ENCODE data around the gene SHISA6.
"Not testable (repeated sequence)": the region's sequence is repeated elsewhere in the genome, so short reads cannot be mapped to it uniquely, and the experiment has no call there.

Gene SHISA6

DNA sequence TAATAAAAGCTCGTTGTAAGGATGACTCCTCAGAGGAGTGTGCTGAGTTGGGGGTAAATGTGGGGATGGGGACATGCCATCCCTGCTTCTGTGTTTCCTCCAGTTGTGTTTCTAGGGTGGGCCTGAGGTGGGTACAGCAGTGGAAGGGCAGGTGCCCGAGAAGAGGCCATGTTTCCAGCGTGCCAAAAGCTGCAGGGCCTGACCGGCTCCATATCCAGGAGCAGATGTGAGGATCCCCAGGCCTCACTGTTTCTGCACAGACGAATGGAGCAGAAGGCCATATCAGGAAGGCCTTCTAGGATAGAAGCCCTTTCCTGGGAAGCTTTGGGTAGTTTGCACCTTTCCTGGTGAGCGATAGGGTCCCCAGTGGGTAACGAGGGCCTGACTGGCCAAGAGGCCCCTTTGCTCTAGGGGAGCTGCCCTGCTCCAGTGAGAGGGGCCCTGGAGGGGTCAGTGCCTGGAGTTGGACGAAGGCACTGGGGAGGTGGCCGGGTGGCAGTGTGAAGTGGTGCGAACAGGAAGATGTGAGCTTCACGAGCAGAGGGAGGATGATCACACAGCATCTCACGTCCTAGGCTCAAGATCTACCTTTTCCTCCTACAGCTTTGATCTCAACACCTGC, 62.9 kb downstream of the SHISA6 start:
- DNase-seq, result no peak

DNA sequence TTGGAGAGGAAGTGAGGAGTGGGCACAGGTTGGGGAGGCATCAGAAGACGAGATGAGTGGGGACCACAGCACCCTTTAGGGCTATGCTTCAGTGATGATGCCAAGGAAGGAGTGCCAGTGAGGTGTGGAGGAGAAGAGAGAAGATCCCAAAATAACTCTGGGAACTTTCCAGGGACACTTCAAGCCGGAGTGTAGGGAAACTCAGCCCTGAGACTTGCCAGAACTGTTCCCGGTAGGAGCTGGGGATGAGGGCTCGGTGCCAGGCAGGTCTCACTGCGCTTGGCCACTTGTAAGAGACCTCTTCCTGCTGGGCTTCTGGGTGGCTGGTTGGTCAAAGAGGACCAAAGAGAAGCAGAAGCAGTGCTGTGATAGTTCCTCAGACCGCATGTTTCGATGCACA, 63.6 kb downstream of the SHISA6 start:
- DNase-seq, result no peak

DNA sequence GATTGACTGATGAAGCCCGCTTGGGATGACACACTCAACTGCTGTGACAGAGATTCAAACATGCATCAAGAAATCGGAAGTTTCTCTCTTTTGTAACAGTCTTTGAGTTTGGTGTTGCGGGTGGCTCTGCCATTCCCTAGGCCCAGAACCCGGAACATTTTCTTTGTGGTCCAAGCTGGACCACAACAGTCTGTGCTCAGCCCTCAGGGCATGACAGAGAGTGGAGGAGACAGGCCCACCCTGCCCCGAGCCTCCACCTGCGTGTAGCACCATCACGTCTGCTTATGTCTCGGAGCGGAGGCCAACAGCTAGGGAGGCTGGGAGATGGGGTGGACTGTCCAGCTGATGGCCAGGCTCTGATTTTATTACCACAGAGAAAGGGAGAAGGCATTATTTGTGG, 64.5 kb downstream of the SHISA6 start:
- DNase-seq, result no peak

DNA sequence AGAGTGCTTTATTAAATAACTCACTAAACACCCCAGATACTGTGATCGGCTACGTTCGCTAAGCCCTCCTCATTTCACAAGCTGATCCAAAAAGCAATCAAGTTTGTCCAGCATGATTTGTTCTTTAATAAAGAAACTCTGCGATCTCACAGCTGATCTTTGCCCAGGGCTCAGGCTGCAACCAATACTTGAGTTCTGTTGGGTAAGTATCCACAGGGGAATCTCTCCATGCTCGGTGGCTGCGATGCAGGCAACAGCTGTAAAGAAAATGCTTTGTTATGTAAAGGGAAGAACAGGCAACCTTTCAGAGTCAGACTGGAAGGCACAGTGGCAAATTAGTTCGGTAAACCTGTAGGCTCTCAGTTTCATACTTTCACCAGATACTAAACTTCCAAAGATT, 67.5 kb downstream of the SHISA6 start:
- no peak for DNase-seq

DNA sequence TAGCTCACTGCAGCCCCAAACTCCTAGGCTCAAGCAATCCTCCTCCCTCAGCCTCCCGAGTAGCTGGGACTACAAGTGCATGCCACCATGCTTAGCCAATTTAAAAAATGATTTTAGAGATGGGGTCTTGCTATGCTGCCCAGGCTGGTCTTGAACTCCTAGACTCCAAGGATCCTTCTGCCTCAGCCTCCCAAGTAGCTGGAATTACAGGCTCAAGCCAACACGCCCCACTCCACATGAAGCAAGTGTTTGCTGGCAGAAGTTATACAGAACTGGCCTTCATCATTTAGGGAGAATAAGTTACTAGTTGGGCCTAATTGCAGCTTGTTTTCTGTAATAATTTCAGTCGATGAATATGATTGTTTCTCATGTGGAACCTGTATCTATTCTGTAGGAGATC, 68.0 kb downstream of the SHISA6 start:
- no peak for DNase-seq

DNA sequence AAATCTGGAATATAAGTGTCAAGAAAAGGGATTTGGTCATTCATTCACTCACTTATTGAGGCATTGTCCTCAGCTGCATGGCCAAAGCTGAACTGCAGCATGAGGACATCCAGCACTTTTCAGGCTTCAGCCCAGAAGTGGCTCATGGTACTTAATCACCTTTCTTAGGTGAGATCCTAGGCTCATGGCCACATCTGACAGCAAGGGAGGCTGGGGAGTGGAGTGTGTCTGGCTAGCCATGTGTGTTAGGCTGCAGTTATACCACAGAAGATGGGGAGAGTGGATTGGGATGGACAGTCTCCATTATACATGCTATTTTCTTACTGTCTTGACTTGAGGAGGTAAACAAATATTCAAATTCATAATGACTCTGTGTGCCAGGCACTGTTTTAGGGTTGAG, 68.8 kb downstream of the SHISA6 start:
- DNase-seq, result no peak

DNA sequence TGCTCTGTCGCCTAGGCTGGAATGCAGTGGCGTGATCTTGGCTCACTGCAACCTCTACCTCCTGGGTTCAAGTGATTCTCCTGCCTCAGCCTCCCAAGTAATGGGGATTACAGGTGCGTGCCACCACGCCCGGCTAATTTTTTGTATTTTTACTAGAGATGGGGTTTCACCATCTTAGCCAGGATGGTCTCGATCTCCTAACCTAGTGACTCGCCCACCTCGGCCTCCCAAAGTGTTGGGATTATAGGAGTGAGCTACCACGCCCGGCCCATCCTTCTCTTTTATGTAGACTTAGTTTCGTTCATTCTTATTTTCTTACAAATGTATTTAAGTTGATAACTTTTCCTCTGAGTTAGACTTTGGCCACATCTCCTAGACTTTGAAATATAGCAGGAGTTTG, 75.4 kb downstream of the SHISA6 start:
- not testable (repeated sequence) for DNase-seq

DNA sequence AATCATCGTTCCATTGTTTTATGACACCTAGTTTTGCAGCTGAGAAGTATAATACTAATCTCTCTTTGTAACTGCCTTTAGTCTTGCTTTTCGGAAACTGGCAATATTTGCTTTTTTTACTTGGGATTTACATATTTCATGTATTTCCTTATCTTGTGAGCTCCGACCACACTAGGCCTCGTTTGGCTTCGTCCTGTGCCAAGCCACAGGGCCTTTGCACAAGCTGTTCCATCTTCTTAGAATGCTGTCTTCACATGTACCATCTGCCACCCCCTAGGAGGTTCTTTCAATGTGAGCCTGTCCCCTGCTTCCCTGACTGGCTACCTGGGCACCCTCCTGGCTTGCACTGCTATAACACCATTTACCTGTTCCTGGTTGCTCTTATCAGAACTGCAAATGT, 77.2 kb downstream of the SHISA6 start:
- no peak for DNase-seq

DNA sequence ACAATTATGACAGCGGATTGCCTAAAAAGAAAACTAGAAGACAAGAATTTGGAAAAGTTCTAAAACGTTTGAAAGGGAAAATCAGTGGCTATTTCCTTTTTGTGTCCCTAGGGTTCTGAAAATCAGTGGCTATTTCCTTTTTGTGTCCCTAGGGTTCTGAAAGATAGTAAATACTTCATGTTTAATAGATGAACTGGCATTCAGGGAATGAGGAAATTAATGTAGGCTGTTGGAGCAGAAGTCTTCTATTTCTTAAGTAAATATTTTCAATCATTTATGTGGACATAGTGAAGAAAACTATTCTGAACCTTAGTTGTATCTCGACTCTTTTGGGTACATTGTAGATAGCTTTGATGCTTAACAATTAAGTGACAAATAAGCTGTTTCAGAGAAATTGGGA, 78.9 kb downstream of the SHISA6 start:
- DNase-seq, result no peak

DNA sequence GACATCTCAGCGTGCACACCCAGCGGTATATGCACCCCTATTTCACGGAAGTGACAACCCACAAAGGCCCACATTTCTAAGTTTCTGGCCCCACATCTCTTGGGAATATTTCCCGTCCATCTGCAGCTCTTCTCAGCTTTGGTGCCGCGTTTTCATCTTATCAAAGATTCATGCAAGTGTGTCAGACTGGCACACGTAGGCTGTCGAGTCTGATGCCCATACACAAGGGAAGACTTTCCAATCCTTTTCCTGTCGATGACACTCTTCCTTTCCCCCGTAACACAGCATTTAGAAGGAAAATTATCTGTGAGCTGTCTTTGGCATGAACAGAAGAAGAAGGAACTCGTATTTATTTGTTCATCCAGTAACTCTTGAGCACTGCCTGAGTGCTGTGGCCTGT, 83.0 kb downstream of the SHISA6 start:
- no peak for DNase-seq

DNA sequence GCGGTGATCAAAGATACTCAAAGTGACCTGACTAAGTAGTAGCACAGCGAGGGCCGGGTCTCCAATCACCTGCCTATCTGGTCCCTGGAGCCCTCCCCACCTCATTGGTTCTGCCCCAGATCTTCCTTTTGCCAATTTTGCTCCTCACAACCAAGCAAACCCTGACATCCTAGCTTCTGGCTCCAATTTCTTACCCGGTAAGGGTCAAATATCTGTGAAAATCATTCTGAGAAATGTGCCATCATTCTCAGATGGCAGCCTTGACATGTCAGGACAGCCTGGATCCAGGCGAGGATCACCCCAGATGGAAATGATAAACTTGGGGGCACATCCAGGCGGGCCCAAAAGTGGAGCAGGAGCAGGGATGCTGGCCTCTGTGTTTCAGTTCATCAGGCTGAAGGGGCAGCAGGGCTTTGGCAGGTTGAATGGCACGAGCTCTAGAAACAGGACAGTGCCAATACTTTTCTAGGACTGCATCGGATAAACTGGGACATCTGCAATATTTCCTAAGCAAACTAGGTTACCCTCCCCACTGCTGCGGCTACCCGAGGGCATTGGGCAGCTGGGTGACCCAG, 83.9 kb downstream of the SHISA6 start:
- DNase-seq, result no peak

DNA sequence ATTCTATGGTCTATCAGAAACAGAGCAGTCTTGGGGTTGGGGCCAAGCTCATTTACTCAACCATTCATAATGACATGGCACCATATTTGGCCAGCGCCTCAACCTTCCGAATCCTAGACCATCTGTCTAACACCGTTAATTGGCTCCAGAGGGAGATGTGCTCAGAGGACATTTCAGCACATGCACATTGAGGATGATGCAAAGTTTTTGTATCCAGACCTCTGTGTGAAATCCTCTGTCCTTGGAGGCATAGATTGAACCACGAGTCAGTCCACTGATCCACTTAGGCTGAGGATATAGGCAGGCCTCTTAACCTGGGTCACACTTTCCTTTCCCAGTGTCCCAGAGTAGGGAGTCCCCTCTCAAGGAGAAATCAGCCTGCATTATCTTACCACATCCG, 85.5 kb downstream of the SHISA6 start:
- DNase-seq, result no peak

DNA sequence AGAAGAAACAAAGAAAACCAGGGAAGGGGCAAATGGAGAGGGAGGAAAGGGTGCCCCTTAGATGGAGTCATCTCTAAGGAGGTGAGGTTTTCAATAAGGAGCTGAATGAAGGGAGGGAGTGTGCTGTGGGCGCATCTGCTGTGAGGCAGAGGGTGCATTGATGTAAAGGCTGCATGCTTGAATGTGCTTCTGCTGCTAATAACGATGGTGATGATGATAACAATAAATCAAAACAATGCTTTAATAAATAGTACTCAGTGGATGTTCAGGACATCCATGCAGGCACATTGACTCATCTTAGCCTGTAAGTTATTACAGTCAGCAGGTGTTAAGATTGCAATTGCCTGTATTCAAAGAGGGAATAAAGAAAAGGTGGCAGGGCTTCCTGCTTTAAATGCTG, 87.8 kb downstream of the SHISA6 start:
- DNase-seq, result no peak

DNA sequence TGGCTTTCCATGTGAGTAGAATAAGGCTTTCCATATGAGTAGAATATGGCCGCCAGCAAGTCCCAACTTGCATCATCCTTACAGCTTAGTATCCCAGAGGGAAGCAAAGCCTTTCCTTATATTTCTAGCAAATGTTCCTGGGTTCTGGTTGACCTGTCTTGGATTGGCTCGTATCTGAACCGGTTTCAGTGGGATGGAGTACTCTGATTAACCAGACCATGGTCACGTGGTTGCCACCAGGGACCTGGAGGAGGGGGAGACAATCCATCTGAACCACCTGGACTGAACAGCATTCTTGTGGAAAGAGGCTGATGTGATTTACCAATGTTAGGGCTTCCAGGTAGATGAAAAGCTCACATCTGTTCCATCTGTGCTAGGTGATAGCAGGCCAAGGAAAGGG, 89.0 kb downstream of the SHISA6 start:
- DNase-seq, result no peak

DNA sequence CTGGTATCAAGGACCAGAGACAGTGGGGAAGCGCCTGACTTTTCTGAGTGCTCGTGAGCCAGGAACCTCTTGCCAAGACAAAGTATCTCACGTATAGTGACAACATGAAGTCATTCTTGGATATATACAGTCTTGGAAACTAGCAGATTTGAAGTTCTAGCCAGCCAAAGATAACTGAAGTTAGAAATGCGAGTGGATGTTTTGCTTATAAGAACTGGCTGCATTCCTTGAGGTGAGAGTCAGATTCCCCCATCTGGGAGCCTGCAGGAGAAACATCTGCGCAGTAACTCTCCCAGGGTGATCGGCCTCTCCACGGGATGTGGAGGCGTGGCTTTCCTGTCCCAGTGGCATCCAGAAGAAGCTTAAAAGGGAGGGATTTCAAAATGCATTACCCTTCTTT, 89.8 kb downstream of the SHISA6 start:
- DNase-seq, result no peak

DNA sequence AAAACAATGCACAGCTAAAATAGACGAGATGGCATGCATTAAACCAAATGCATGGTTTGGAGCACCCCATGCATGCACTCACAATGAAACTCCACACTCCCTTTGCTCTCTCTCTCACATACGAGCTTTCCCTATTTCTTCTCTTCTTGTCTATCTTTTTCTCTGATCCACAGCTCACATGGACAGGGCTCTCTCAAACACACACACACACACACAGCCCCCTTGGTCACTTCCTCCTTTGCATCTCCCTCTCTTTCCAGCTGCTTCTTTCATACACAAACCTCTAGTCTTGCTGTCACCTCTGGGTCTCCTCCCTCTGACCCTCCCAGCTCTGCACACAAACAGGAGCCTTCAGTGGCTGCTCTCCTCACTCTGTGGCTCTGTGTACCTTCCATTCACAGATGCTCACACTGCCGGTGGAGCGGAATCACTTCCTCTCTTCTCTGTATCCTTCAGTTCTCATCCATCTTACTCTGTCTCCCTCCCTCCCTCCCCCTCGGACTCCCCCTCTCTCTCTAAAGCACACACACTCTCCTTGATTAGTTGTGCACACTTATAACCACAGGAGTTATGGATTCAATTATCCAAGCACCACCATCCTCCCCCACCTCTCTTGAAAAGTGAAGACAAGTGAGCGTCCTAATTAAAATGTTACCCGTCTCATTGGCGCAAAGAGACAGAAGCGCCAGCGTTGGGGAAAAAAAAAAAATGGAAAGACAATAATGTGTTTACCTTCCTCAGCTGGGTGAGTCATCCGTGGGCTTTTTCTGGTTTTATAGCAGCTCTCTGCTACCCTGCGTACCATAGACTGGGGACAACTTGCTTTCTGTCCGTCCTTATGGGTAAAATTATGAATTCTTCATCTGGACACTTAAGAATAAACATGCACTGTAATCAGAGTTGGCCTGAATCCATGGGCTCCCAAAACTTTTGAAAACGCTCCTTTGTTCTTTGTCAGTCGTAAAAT, 90.8 kb downstream of the SHISA6 start:
- DNase-seq, result no peak

DNA sequence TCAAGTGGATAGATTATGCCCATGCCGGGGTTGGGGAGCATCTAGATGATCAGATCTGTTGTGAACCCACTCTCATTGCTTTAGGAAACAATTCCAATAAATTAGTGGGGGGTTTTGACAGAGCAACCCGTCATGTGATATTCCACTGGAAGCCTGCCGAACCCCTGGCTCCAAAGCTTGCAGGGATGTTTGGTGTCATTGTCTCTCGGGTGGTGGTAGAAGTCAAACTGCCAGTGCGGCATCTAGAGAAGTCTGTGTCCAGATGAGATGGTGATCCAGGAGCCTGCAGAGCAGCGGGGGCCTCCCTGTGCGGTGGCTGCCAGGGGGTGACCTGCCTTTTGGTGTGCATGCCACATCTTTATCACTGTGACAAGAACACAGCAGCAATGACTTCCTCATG, 91.7 kb downstream of the SHISA6 start:
- DNase-seq, result no peak

DNA sequence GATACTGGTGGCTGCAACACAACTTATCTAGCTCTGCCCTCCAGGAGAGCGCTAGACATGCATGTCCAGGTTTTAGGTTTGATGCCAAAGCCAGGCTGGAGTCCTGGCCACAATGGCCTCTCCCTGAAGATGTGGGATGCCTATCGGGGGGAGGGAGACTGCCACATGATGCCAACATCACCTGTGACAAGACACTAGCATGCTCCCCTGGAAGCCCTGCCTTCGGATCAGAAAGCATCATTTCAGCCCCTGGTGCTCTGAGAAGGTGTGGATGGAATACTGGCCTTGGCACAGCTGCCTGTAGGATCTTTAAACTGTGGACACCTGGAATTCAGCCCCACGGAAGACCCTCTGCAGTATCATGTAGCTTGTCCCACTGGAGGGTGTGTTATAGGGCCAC, 93.5 kb downstream of the SHISA6 start:
- no peak for DNase-seq

DNA sequence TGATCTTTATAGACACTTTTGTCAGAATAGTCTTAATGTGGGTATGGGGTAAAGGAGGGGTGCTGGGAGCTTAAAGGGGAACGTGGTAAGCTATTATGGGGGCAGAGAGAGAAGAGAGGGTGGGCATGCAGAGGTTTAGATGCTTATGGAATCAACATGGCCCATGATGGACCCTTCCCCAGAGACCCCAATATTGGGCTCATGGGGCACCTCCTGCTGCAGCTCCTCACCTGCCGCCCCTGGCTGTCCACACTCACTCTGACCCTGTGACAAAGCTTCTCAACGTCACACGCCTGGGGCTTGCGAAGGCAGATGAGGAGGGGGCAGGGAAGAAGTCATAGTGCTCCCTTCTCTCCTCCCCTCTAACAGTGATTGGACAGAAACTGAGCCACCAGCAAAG, 95.3 kb downstream of the SHISA6 start:
- no peak for DNase-seq

DNA sequence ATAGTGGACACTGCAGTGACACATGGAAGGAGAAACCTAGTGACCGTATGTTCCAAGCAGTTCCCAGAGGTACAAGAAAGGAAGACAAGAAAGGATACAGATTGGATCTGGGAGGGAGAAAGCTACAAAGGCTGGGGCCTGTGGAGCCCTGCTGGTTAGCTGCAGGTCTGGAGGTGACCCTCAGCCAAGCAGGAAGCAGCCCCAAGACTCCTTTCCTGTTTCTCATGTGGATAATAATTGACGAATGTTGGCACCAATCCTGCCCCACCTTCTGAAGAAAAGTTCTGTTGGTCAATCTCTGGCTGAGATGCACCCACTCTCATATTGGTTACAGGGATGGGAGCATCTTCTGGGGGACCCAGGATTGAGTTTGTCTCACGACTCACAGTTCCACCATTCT, 99.8 kb downstream of the SHISA6 start:
- DNase-seq, result no peak

DNA sequence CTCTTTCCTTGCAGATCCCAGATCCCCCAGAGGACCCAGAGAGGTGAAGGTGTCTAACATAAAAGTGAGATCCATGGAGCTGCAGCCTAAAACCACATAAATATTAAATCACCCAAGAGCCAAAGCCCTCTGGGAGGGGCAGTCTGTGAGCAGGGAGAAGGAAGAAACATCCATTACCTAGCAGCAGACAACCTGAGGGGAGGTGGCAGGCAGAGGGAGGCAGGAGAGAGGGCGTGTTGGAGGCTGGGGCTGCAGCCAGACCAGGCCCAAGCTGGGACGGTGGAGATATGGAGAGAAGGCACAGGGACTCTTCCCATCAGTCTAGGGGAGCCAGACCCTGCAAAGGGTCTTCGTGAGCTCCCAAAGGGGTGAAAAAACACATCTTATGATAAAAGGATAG, 101.1 kb downstream of the SHISA6 start:
- DNase-seq, result no peak

DNA sequence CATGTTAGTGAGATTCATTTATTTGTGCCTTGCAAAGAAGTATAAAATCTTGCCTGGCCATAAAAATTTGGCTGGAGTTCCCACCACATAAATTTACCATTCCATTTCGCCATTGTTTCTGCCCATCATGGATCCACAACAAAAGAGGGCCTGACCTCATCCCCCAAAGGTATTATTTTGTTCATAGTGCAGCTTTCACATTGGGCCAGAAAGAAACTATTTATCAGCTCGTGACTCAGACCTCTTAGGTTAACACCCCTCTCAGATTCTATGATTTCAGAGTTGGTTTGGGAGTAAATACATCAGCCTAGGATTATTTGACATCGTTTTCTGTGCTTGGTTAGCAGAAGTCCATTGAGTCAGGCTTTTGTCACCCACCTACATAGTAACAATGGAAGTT, 108.1 kb downstream of the SHISA6 start:
- DNase-seq, result no peak

DNA sequence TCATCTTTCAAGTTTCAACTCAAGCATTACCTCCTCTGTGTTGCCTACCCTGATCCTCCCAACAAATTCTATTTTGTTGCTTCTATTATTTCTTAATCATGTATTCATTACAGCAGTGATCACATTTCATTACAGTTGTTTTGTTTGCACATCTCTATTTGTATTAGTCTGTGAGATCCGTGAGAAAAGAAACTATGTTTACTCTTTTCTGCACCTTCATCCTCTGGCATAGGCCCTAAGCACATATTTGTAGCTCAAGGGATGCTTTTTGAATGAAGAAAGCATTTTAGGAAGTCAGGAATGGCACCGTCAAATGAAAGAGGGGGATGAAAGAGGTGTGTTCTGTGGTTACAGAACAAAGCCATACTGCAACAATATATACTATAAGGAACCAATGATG, 110.5 kb downstream of the SHISA6 start:
- no peak for DNase-seq

DNA sequence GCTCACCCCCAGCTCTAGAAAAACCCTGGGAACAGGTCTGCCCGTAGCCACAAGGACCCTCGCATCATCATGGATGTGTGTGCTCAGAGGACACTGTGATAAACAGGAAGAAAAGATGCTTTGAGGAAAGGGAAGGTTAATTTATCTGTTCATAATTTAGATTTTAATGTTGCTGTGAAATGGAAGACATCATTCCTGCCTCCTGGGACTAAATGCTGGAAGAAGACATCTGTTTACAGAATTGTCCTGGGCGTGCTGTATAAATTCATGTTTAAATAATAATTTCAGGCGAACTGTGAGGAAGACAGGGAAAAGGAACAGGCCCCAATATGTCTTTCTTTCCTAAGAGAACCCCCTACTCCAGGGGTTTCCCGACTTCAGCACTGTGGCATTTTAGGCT, 112.6 kb downstream of the SHISA6 start:
- no peak for DNase-seq

Measured in activated effector memory CD4-positive, alpha-beta T cell treated with anti-CD3 and anti-CD28 coated beads, Interleukin-2, amount 50 U/mL, for 16 hours (primary cell).